SK-N-SH treated with all-trans-retinoic acid at 6 μM for 48 hours (cell line): ENCODE data around the gene MOCS1.

Experiments used
- CREB5 ChIP-seq: fragments of 250-450 bp; sonication (Bioruptor Pico); IDR thresholded peaks from 2 replicates; pipeline ENCODE4 v1.5.1; 2020; ENCODE audit warnings: low read depth, mild to moderate bottlenecking, moderate library complexity
- ESRRG ChIP-seq: fragments of 250-450 bp; sonication (Bioruptor Pico); IDR thresholded peaks from 2 replicates; pipeline ENCODE4 v1.6.1; 2021; ENCODE audit warnings: mild to moderate bottlenecking
- ISL1 ChIP-seq: fragments of 250-450 bp; sonication (Bioruptor Pico); IDR thresholded peaks from 2 replicates; pipeline ENCODE4 v2.1.2; 2022; ENCODE audit warnings: mild to moderate bottlenecking, moderate library complexity
- RARB ChIP-seq: fragments of 250-450 bp; sonication (Bioruptor Pico); IDR thresholded peaks from 2 replicates; pipeline ENCODE4 v1.8.0; 2021; ENCODE audit warnings: mild to moderate bottlenecking, moderate library complexity
- SNAI2 ChIP-seq: fragments of 250-450 bp; sonication (Bioruptor Pico); IDR thresholded peaks from 2 replicates; pipeline ENCODE4 v1.5.0; 2020; ENCODE audit warnings: mild to moderate bottlenecking, moderate library complexity
- ZC3H10 ChIP-seq: fragments of 250-450 bp; sonication (Bioruptor Pico); IDR thresholded peaks from 2 replicates; pipeline ENCODE4 v1.5.1; 2021; ENCODE audit warnings: mild to moderate bottlenecking, moderate library complexity
- ZFP3 ChIP-seq: fragments of 250-450 bp; sonication (Bioruptor Pico); IDR thresholded peaks from 2 replicates; pipeline ENCODE4 v1.5.0; 2020; ENCODE audit warnings: mild to moderate bottlenecking, moderate library complexity
- ZFP30 ChIP-seq: fragments of 450-650 bp; formaldehyde crosslinking; IDR thresholded peaks from 2 replicates; pipeline ENCODE4 v1.5.0; 2022; ENCODE audit warnings: mild to moderate bottlenecking, moderate library complexity
- ZNF565 ChIP-seq: fragments of 450-650 bp; formaldehyde crosslinking; conservative IDR thresholded peaks from 2 replicates; pipeline ENCODE4 v1.5.0; 2020; ENCODE audit warnings: low read depth, mild to moderate bottlenecking, moderate library complexity
- ZNF8 ChIP-seq: fragments of 450-650 bp; formaldehyde crosslinking; IDR thresholded peaks from 2 replicates; pipeline ENCODE4 v1.5.0; 2020; ENCODE audit warnings: mild to moderate bottlenecking, moderate library complexity
- TF ChIP-seq, protein P1 (sequence below): fragments of 250-450 bp; sonication (Bioruptor Pico); IDR thresholded peaks from 2 replicates; pipeline ENCODE4 v1.8.0; 2020; ENCODE audit warnings: mild to moderate bottlenecking, moderate library complexity, borderline replicate concordance
- TF ChIP-seq, protein P2 (sequence below): fragments of 250-450 bp; sonication (Bioruptor Pico); IDR thresholded peaks from 2 replicates; pipeline ENCODE4 v1.8.0; 2021; ENCODE audit warnings: low read depth, mild to moderate bottlenecking, moderate library complexity, borderline replicate concordance

DNA sequence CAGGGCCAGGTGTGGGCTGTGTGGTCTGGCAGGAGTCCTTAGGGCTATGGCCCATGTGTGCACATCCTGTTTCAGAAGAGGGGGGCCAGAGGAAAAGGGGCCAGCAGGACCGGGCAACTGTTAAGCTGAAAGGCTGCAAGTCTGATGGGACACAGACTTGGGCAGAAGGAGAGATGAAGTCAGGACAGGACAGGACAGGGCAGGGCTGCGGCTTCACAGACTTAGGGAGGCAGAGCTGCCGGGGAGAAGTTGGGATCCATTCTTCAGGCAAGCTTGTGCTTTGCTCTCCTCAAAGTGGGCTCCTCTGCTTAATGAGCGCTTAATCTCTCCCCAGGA is 28.7 kb downstream of the MOCS1 start:
- no peak for TF ChIP-seq SNAI2 (CRISPR knock-in tag)
- TF ChIP-seq, protein P1, sequence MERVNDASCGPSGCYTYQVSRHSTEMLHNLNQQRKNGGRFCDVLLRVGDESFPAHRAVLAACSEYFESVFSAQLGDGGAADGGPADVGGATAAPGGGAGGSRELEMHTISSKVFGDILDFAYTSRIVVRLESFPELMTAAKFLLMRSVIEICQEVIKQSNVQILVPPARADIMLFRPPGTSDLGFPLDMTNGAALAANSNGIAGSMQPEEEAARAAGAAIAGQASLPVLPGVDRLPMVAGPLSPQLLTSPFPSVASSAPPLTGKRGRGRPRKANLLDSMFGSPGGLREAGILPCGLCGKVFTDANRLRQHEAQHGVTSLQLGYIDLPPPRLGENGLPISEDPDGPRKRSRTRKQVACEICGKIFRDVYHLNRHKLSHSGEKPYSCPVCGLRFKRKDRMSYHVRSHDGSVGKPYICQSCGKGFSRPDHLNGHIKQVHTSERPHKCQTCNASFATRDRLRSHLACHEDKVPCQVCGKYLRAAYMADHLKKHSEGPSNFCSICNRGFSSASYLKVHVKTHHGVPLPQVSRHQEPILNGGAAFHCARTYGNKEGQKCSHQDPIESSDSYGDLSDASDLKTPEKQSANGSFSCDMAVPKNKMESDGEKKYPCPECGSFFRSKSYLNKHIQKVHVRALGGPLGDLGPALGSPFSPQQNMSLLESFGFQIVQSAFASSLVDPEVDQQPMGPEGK (CRISPR knock-in tag): no peak
- no peak for TF ChIP-seq ZC3H10
- TF ChIP-seq RARB (CRISPR knock-in tag): no peak
- no peak for TF ChIP-seq CREB5 (CRISPR knock-in tag)
- TF ChIP-seq ZFP3 (CRISPR knock-in tag): no peak
- no peak for TF ChIP-seq ZNF8 (CRISPR knock-in tag)
- no peak for TF ChIP-seq ZNF565 (CRISPR knock-in tag)
- TF ChIP-seq ESRRG (CRISPR knock-in tag): no peak
- TF ChIP-seq, protein P2, sequence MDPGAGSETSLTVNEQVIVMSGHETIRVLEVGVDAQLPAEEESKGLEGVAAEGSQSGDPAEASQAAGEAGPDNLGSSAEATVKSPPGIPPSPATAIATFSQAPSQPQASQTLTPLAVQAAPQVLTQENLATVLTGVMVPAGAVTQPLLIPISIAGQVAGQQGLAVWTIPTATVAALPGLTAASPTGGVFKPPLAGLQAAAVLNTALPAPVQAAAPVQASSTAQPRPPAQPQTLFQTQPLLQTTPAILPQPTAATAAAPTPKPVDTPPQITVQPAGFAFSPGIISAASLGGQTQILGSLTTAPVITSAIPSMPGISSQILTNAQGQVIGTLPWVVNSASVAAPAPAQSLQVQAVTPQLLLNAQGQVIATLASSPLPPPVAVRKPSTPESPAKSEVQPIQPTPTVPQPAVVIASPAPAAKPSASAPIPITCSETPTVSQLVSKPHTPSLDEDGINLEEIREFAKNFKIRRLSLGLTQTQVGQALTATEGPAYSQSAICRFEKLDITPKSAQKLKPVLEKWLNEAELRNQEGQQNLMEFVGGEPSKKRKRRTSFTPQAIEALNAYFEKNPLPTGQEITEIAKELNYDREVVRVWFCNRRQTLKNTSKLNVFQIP: no peak
- no peak for TF ChIP-seq ISL1
- no peak for TF ChIP-seq ZFP30 (CRISPR knock-in tag)
